ENCODE results near the gene UMPS.

UMPS gene

GRCh38 chr3:124764746-124765145 is 34.5 kb downstream of the UMPS start:
- no peak for DNase-seq

GRCh38 chr3:124765197-124765840 is 35.1 kb downstream of the UMPS start:
- no peak for DNase-seq

GRCh38 chr3:124766113-124767095 is 36.2 kb downstream of the UMPS start:
- DNase-seq, result no peak

GRCh38 chr3:124767264-124767663 is 37.0 kb downstream of the UMPS start:
- no peak for DNase-seq

GRCh38 chr3:124767691-124768090 is 37.4 kb downstream of the UMPS start:
- DNase-seq, result no peak

- DNase-seq, result no peak
Observed at GRCh38 chr3:124768812-124769211, 38.6 kb downstream of the UMPS start.

- DNase-seq, result no peak
Observed at GRCh38 chr3:124769462-124769861, 39.2 kb downstream of the UMPS start.

- DNase-seq, result no peak
Observed at GRCh38 chr3:124770336-124771082, 40.3 kb downstream of the UMPS start.

GRCh38 chr3:124771083-124771445 is 40.8 kb downstream of the UMPS start:
- no peak for DNase-seq

GRCh38 chr3:124772081-124772831 is 42.0 kb downstream of the UMPS start:
- peak; percentile 92 for DNase-seq

GRCh38 chr3:124773351-124774326 is 43.4 kb downstream of the UMPS start:
- DNase-seq, result peak; percentile 59

GRCh38 chr3:124774327-124774718 is 44.1 kb downstream of the UMPS start:
- DNase-seq, result no peak

- DNase-seq, result no peak
Observed at GRCh38 chr3:124774841-124775402, 44.7 kb downstream of the UMPS start.

GRCh38 chr3:124775877-124776276 is 45.6 kb downstream of the UMPS start:
- peak; percentile 29 for DNase-seq

GRCh38 chr3:124776856-124777255 is 46.6 kb downstream of the UMPS start:
- no peak for DNase-seq

GRCh38 chr3:124777762-124778470 is 47.7 kb downstream of the UMPS start:
- no peak for DNase-seq

- DNase-seq, result no peak
Observed at GRCh38 chr3:124779116-124779515, 48.9 kb downstream of the UMPS start.

GRCh38 chr3:124779751-124780191 is 49.5 kb downstream of the UMPS start:
- DNase-seq, result no peak

GRCh38 chr3:124780356-124780755 is 50.1 kb downstream of the UMPS start:
- DNase-seq, result no peak

- DNase-seq, result no peak
Observed at GRCh38 chr3:124780761-124781475, 50.7 kb downstream of the UMPS start.

Measured in NCI-H1694 treated with DMSO at 0.1 percent for 48 hours (cell line).